ENCODE results near the gene THSD7B. TPM values are rescaled to one million over a fixed set of nuclear protein-coding genes. Genes with fewer than 3 reads are reported as not detected.

THSD7B gene
- total and polyA plus RNA-seq, 9 donors, result 0.10 to 0.82 (median 0.37) TPM; not detected in 1

DNA sequence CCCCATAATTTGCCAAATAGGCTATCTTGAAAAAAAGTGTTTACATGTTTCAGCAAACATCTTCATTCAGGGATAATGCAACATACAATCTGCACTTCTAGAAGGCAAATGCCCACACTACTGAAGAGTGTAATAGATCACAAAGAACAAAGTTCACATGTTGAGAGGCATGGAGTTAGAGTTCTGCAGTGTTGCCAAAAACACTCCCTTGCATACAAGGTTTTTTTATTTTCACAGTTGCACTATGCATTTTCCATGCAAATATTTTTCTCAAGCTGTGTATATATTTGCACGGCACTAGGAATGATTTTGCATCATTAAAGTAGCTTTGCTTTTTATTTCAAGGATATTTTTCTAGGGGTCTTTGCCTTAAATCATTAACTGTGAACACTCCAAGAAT is 409.9 kb downstream of the THSD7B start:
- DNase-seq, result no peak

DNA sequence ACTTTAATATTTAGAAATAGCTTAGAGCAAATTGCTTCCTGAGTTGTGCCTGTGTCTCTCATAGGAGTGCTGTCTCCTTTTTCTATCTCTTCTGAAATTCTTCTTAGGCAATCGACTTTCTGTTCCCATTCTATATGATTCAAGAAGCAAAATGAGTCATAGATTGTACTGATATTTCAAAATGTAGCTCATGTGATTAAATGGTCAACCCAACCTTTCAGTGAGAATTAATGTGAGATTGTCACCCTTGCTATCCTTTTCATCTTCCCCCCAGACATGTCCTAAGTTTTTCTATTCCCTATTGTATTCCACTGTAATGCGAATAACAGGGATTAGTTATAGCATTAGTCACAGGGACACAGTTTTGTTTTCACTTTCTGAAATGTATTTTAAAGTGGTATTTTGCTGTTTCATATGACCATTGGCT is 413.6 kb downstream of the THSD7B start:
- Histone ChIP-seq H3K27ac (no peak overlapping the region), H3K4me1 (ENCODE audit: insufficient read depth) (no peaks in the 10 kb centered on the region), H3K9me3 (no peaks in the 10 kb centered on the region), H3K36me3 (no peaks in the 10 kb centered on the region), H3K4me3 (no peak overlapping the region), H3K27me3 (no peaks in the 10 kb centered on the region)
- no peak for DNase-seq
- TF ChIP-seq EP300 (IDR thresholded peaks at IDR 0.05), result no peak
- no peak for TF ChIP-seq POLR2A (IDR thresholded peaks at IDR 0.05)
- TF ChIP-seq, protein P1, sequence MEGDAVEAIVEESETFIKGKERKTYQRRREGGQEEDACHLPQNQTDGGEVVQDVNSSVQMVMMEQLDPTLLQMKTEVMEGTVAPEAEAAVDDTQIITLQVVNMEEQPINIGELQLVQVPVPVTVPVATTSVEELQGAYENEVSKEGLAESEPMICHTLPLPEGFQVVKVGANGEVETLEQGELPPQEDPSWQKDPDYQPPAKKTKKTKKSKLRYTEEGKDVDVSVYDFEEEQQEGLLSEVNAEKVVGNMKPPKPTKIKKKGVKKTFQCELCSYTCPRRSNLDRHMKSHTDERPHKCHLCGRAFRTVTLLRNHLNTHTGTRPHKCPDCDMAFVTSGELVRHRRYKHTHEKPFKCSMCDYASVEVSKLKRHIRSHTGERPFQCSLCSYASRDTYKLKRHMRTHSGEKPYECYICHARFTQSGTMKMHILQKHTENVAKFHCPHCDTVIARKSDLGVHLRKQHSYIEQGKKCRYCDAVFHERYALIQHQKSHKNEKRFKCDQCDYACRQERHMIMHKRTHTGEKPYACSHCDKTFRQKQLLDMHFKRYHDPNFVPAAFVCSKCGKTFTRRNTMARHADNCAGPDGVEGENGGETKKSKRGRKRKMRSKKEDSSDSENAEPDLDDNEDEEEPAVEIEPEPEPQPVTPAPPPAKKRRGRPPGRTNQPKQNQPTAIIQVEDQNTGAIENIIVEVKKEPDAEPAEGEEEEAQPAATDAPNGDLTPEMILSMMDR (IDR thresholded peaks at IDR 0.05), result no peak
- intact Hi-C loops (cut with DNase I), result no loop called here
- WGBS, 3 donors, result 75 to 77% (median 76%) methylated on average over 2 of the region's 2 CpGs

More for the DNA sequence above, 409.9 kb downstream of the THSD7B start:
- Histone ChIP-seq H3K9me3 (no peaks in the 10 kb centered on the region), H3K4me3 (no peak overlapping the region), H3K27ac (no peak overlapping the region), H3K36me3 (no peaks in the 10 kb centered on the region), H3K27me3 (no peaks in the 10 kb centered on the region), H3K4me1 (ENCODE audit: insufficient read depth) (no peaks in the 10 kb centered on the region)
- TF ChIP-seq POLR2A (IDR thresholded peaks at IDR 0.05) (no peak), EP300 (IDR thresholded peaks at IDR 0.05) (no peak)
- TF ChIP-seq, protein P1 (IDR thresholded peaks at IDR 0.05), result no peak
- intact Hi-C loops (cut with DNase I), result no loop called here
- 46 to 61% (median 53%) methylated on average over 1 of the region's 1 CpG for WGBS, 3 donors

DNA sequence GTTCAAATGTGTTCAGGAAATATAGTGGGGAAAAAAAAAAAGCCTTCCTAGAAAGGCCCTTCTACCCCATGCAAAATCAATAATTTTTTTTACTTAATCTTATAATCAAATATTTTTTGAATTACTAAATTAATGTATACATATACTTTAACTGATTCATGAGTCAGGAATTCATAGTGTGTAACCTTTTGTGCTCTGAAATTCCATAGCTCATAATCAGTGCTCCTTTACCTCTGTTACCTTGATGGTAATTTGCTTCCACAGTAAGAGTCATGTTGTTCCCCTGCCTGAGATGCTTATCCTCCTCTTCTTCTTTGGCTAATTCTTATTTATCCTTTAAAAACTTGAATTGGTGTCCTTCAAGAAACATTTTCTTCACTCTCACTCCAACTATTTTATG is 414.2 kb downstream of the THSD7B start:
- TF ChIP-seq EP300 (IDR thresholded peaks at IDR 0.05), result no peak
- no peak for TF ChIP-seq POLR2A (IDR thresholded peaks at IDR 0.05)
- TF ChIP-seq, protein P1 (IDR thresholded peaks at IDR 0.05), result no peak
- intact Hi-C loops (cut with DNase I), result no loop called here
- H3K4me1 ChIP-seq (ENCODE audit: insufficient read depth), result no peaks in the 10 kb centered on the region
- no peak overlapping the region for H3K4me3 ChIP-seq
- H3K36me3 ChIP-seq, result no peaks in the 10 kb centered on the region
- no peaks in the 10 kb centered on the region for H3K9me3 ChIP-seq
- DNase-seq, result no peak
- no peaks in the 10 kb centered on the region for H3K27me3 ChIP-seq
- H3K27ac ChIP-seq, result no peak overlapping the region

DNA sequence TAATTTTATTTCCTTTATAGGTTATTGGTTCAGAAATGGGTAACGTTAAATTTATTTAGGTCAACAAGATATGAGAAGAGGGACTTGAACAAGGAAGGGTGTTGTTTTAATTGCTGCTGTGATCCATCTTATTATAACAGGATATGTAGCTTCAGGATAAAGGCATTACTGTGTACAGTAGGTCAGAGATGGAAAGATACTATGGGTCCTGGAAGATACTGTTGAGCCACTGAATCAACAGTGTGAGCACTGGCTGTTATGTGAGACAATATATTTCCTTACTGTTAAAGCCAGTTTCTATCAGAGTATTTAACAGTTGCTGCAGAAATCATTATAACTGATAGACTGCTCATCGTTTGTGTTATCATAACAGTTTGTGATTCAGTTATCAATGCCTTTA is 414.7 kb downstream of the THSD7B start:
- H3K4me3 ChIP-seq, result no peak overlapping the region
- no peaks in the 10 kb centered on the region for H3K27me3 ChIP-seq
- no peaks in the 10 kb centered on the region for H3K4me1 ChIP-seq (ENCODE audit: insufficient read depth)
- 59 to 83% (median 63%) methylated on average over 2 of the region's 2 CpGs for WGBS, 3 donors
- no peak overlapping the region for H3K27ac ChIP-seq
- no peaks in the 10 kb centered on the region for H3K36me3 ChIP-seq
- no peak for DNase-seq
- no peak for TF ChIP-seq POLR2A (IDR thresholded peaks at IDR 0.05)
- TF ChIP-seq, protein P1 (IDR thresholded peaks at IDR 0.05), result no peak
- TF ChIP-seq EP300 (IDR thresholded peaks at IDR 0.05), result no peak
- intact Hi-C loops (cut with DNase I), result no loop called here
- no peaks in the 10 kb centered on the region for H3K9me3 ChIP-seq
